ENCODE results near the gene PLEKHA7. TPM values are rescaled to one million over a fixed set of nuclear protein-coding genes. Genes with fewer than 3 reads are reported as not detected.

PLEKHA7 gene
- polyA plus RNA-seq, 1 of the 3 experiments (the other 2 are of a cell fraction) = 0.12 TPM

DNA sequence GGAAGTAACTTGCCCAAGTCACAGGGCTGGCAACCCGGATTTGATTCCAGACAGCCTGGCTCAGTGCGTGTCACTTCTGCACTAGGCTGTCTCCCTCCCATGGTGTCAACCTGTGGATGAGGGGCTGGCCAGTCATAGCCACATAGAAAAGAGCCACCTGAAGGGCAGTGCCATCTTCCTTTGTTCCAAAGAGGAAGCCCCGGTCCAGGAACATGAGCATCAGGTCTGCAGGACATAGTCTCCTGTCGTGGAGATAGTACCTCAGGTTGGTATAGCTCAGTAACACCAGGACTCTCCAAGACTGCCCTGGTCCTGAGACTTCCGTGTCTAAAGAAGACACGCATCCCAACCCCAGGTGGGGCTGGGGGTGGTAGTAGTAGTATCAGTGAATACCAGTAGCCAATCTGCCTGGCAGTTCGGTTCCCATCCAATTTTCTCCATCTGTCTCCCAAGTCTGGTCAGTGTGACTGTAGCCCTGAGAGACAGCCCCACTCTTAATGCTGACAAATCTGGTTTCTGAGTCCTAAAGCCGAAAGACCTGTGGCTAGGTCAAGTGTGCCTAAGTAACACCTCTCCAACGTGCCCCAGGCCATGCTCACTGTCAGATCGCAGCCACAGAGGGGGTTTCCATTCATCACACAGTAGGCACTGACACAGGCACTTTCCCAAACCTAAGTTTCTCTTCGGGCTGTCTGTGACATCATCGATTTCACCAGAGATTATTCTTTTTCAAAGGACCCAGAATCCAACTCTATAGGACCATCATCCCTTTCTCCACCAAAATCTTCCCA is 242.7 kb downstream of the PLEKHA7 start (continued):
- TF ChIP-seq NFIC (IDR thresholded peaks at IDR 0.05; ENCODE audit: borderline replicate concordance) = no peak
- TF ChIP-seq EZH2phosphoT487 (IDR thresholded peaks at IDR 0.05; ENCODE audit: borderline replicate concordance, low read depth) = no peak
- TF ChIP-seq TAF1 (IDR thresholded peaks at IDR 0.05; ENCODE audit: borderline replicate concordance, low read depth, low read length) = no peak
- TF ChIP-seq GABPA (IDR thresholded peaks at IDR 0.05; ENCODE audit: low read depth) = no peak
- TF ChIP-seq MXI1 (IDR thresholded peaks at IDR 0.05; ENCODE audit: low read depth, low read length) = no peak
- TF ChIP-seq, protein P1, sequence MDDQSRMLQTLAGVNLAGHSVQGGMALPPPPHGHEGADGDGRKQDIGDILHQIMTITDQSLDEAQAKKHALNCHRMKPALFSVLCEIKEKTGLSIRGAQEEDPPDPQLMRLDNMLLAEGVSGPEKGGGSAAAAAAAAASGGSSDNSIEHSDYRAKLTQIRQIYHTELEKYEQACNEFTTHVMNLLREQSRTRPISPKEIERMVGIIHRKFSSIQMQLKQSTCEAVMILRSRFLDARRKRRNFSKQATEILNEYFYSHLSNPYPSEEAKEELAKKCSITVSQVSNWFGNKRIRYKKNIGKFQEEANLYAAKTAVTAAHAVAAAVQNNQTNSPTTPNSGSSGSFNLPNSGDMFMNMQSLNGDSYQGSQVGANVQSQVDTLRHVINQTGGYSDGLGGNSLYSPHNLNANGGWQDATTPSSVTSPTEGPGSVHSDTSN (IDR thresholded peaks at IDR 0.05) = no peak
- TF ChIP-seq YY1 (IDR thresholded peaks at IDR 0.05; ENCODE audit: low read depth) = no peak
- TF ChIP-seq, protein P2, sequence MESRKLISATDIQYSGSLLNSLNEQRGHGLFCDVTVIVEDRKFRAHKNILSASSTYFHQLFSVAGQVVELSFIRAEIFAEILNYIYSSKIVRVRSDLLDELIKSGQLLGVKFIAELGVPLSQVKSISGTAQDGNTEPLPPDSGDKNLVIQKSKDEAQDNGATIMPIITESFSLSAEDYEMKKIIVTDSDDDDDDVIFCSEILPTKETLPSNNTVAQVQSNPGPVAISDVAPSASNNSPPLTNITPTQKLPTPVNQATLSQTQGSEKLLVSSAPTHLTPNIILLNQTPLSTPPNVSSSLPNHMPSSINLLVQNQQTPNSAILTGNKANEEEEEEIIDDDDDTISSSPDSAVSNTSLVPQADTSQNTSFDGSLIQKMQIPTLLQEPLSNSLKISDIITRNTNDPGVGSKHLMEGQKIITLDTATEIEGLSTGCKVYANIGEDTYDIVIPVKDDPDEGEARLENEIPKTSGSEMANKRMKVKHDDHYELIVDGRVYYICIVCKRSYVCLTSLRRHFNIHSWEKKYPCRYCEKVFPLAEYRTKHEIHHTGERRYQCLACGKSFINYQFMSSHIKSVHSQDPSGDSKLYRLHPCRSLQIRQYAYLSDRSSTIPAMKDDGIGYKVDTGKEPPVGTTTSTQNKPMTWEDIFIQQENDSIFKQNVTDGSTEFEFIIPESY (IDR thresholded peaks at IDR 0.05; ENCODE audit: borderline replicate concordance, low read depth) = no peak

DNA sequence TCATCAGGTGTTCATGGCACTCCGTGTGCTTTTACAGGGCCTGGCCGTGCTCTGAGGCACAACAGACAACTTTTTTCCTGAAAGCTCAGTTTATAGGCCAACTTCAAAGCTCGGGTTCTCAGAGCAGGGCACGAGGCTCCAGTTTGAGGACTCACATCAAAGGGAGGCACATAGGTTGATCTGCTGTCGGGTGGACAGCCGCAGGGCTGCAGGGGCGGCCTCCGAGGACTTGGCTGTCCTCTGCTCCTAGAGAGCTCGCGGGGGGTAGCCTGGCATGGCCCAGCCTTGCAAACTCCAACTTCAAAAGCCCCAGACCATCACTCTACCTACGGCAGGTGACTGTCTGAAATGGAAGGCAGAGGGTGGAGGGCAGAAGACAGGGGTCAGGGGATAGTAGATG is 244.2 kb downstream of the PLEKHA7 start:
- Histone ChIP-seq H3K27ac (ENCODE audit: low read depth in 2 of 2, low read length in 1 of 2) (no peak overlapping the region), H3K4me3 (ENCODE audit: low read depth in 2 of 2, low read length in 1 of 2) (no peak overlapping the region), H3K4me1 (ENCODE audit: control insufficient read depth in 1 of 2, insufficient read depth in 2 of 2, low read depth in 1 of 2, low read length in 1 of 2) (peaks cover 0 to 8% of the 10 kb centered on the region in 2 experiments; a peak in 1 of 4 replicates), H4K20me1 (ENCODE audit: insufficient read depth) (no peaks in the 10 kb centered on the region), H3K9me3 (no peaks in the 10 kb centered on the region), H3F3A (replicated peaks; ENCODE audit: insufficient read depth) (no peaks in the 10 kb centered on the region), H3K36me3 (replicated peaks in 1 of 2; ENCODE audit: control insufficient read depth in 1 of 2, insufficient read depth in 2 of 2, low read length in 1 of 2) (no peaks in the 10 kb centered on the region), H3K9me2 (no peaks in the 10 kb centered on the region), H3K27me3 (ENCODE audit: insufficient read depth) (no peaks in the 10 kb centered on the region), H3K4me2 (no peak overlapping the region), H2AFZ (ENCODE audit: low read depth) (no peak overlapping the region), H3K79me2 (ENCODE audit: insufficient read depth) (no peaks in the 10 kb centered on the region), H3K9ac (no peak overlapping the region)
- WGBS (ENCODE audit: low lambda C conversion rate) = 39% methylated on average over 4 of the region's 11 CpGs
- DNase-seq = peak; percentile 3
- TF ChIP-seq ELF1 (IDR thresholded peaks at IDR 0.05) (no peak), GATA2 (CRISPR knock-in tag; IDR thresholded peaks at IDR 0.05) (no peak), CHD2 (IDR thresholded peaks at IDR 0.05; ENCODE audit: low read length, partially characterized antibody) (no peak), GABPA (IDR thresholded peaks at IDR 0.05; ENCODE audit: low read depth) (no peak), RXRA (IDR thresholded peaks at IDR 0.05; ENCODE audit: borderline replicate concordance, low read depth) (no peak), SMC3 (IDR thresholded peaks at IDR 0.05; ENCODE audit: low read depth, low read length) (no peak), YY1 (IDR thresholded peaks at IDR 0.05; ENCODE audit: low read depth) (no peak), JUND (IDR thresholded peaks at IDR 0.05) (no peak), RCOR1 (IDR thresholded peaks at IDR 0.05; ENCODE audit: low read length) (no peak), EP300 (IDR thresholded peaks at IDR 0.05; ENCODE audit: borderline replicate concordance in 1 of 2, low read depth in 1 of 2, low read length in 1 of 2) (no peak), FOXJ3 (CRISPR knock-in tag; IDR thresholded peaks at IDR 0.05) (no peak), FOSL2 (IDR thresholded peaks at IDR 0.05; ENCODE audit: borderline replicate concordance, low read depth) (no peak)
- TF ChIP-seq, protein P2 (IDR thresholded peaks at IDR 0.05; ENCODE audit: borderline replicate concordance, low read depth) = no peak
- TF ChIP-seq, protein P3, sequence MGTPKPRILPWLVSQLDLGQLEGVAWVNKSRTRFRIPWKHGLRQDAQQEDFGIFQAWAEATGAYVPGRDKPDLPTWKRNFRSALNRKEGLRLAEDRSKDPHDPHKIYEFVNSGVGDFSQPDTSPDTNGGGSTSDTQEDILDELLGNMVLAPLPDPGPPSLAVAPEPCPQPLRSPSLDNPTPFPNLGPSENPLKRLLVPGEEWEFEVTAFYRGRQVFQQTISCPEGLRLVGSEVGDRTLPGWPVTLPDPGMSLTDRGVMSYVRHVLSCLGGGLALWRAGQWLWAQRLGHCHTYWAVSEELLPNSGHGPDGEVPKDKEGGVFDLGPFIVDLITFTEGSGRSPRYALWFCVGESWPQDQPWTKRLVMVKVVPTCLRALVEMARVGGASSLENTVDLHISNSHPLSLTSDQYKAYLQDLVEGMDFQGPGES (IDR thresholded peaks at IDR 0.05; ENCODE audit: low read depth, low read length) = no peak
- TF ChIP-seq, protein P1 (IDR thresholded peaks at IDR 0.05) = no peak
- ChIA-PET CTCF (interaction anchor here (1.5 to 6.2 kb wide), 2 partner anchors 9 to 16 kb away, joined by 3 to 46 read pairs; no protein-coding TSS in a partner anchor), POLR2A (interaction anchor here (0.5 kb wide), 1 partner anchor 1327 kb away, joined by 3 read pairs; no protein-coding TSS in a partner anchor)
